ENCODE data around the gene MAML2. TPM values are rescaled to one million over a fixed set of nuclear protein-coding genes. Genes with fewer than 3 reads are reported as not detected.

The MAML2 gene
- total RNA-seq, 1 donor from 2014 or later, result 1.3 TPM

GRCh38 chr11:95994329-95994728 is 348.7 kb downstream of the MAML2 start:
- FAIRE-seq, result no peak
- H3K36me3 ChIP-seq (ENCODE audit: control insufficient read depth, insufficient read depth, low read length), result no peaks in the 10 kb centered on the region
- TF ChIP-seq CTCF (IDR thresholded peaks at IDR 0.05; ENCODE audit: insufficient read depth, low read length, severe bottlenecking), result no peak
- H3K4me3 ChIP-seq (ENCODE audit: low read depth, low read length), result no peak overlapping the region
- no peak for DNase-seq (ENCODE audit: low read depth)
- no peaks in the 10 kb centered on the region for H3K27me3 ChIP-seq (ENCODE audit: control insufficient read depth, insufficient read depth, low read length)

GRCh38 chr11:95993438-95994298 is 349.3 kb downstream of the MAML2 start:
- Histone ChIP-seq H3K27me3 (ENCODE audit: control insufficient read depth, insufficient read depth, low read length) (no peaks in the 10 kb centered on the region), H3K4me3 (ENCODE audit: low read depth, low read length) (no peak overlapping the region), H3K36me3 (ENCODE audit: control insufficient read depth, insufficient read depth, low read length) (no peaks in the 10 kb centered on the region)
- DNase-seq (ENCODE audit: low read depth), result no peak
- no peak for TF ChIP-seq CTCF (IDR thresholded peaks at IDR 0.05; ENCODE audit: insufficient read depth, low read length, severe bottlenecking)
- FAIRE-seq, result no peak

- no peak for FAIRE-seq
- DNase-seq (ENCODE audit: low read depth), result no peak
- Histone ChIP-seq H3K27me3 (ENCODE audit: control insufficient read depth, insufficient read depth, low read length) (no peaks in the 10 kb centered on the region), H3K36me3 (ENCODE audit: control insufficient read depth, insufficient read depth, low read length) (no peaks in the 10 kb centered on the region), H3K4me3 (ENCODE audit: low read depth, low read length) (no peak overlapping the region)
- TF ChIP-seq CTCF (IDR thresholded peaks at IDR 0.05; ENCODE audit: insufficient read depth, low read length, severe bottlenecking), result no peak
Observed at GRCh38 chr11:95991545-95991944, 351.4 kb downstream of the MAML2 start.

- no peak for FAIRE-seq
- H3K4me3 ChIP-seq (ENCODE audit: low read depth, low read length), result no peak overlapping the region
- DNase-seq (ENCODE audit: low read depth), result peak; percentile 35
Observed at GRCh38 chr11:95991101-95991500, 351.9 kb downstream of the MAML2 start.

GRCh38 chr11:95989780-95990179 is 353.2 kb downstream of the MAML2 start:
- DNase-seq (ENCODE audit: low read depth) (no peak), FAIRE-seq (no peak)
- no peak for TF ChIP-seq CTCF (IDR thresholded peaks at IDR 0.05; ENCODE audit: insufficient read depth, low read length, severe bottlenecking)
- no peaks in the 10 kb centered on the region for H3K36me3 ChIP-seq (ENCODE audit: control insufficient read depth, insufficient read depth, low read length)
- H3K27me3 ChIP-seq (ENCODE audit: control insufficient read depth, insufficient read depth, low read length), result no peaks in the 10 kb centered on the region
- H3K4me3 ChIP-seq (ENCODE audit: low read depth, low read length), result no peak overlapping the region

More at GRCh38 chr11:95991101-95991500, 351.9 kb downstream of the MAML2 start:
- TF ChIP-seq CTCF (IDR thresholded peaks at IDR 0.05; ENCODE audit: insufficient read depth, low read length, severe bottlenecking), result no peak
- no peaks in the 10 kb centered on the region for H3K27me3 ChIP-seq (ENCODE audit: control insufficient read depth, insufficient read depth, low read length)
- no peaks in the 10 kb centered on the region for H3K36me3 ChIP-seq (ENCODE audit: control insufficient read depth, insufficient read depth, low read length)
